Activated CD4-positive, alpha-beta T cell treated with anti-CD3 and anti-CD28 coated beads for 24 hours (primary cell): ENCODE data around the gene DOCK3.
"Not testable (repeated sequence)": the region's sequence is repeated elsewhere in the genome, so short reads cannot be mapped to it uniquely, and the experiment has no call there.

Experiments
- DNase-seq, 2 donors: peaks; one replicate each; pipeline ENCODE4 v3.0.0-alpha.2; 2020; ENCODE audit warnings: low read depth in 2 of 2

Gene DOCK3

GRCh38 chr3:51099794-51100535 is 425.2 kb downstream of the DOCK3 start:
- peak in 1 of 2 donors; percentile 14 for DNase-seq

DNA sequence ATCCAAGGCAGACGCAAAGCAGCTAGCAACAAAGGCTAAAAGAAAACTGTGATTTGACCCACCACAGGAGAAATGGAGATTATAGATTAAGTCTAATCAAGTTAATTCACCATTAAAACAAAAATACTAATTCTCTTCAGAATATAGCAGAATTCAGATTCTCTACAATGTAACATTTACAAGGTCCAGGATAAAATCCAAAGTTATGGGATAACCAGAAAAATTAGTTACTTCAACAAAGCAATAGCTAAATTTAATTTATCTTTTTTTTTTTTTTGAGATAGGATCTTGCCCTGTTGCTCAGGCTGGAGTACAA is 425.8 kb downstream of the DOCK3 start:
- no peak for DNase-seq

- no peak for DNase-seq
These were observed 427.7 kb downstream of the DOCK3 start for GRCh38 chr3:51102396-51102795.

GRCh38 chr3:51106242-51106876 is 431.6 kb downstream of the DOCK3 start:
- DNase-seq: no peak

- no peak for DNase-seq
These were observed 435.9 kb downstream of the DOCK3 start for GRCh38 chr3:51110586-51110985.

DNA sequence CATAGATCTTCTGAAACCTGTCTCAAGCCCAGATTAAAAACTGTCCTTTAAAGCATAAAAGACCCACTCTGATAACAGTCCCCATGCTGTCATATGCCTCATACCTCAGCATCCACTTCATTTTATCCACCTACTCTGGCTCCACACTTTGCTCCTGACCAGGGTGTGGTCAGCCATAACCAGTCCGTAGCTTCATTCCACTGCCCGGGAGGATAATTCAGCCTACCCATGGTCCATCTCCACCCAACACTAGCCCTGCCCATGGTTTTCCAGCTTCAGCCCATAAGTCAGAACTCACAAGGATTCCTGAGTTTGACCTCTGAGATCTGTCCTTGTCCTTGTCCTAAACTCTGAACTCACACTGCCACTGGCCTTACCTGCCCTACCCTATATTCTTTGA is 448.2 kb downstream of the DOCK3 start:
- DNase-seq: no peak

DNA sequence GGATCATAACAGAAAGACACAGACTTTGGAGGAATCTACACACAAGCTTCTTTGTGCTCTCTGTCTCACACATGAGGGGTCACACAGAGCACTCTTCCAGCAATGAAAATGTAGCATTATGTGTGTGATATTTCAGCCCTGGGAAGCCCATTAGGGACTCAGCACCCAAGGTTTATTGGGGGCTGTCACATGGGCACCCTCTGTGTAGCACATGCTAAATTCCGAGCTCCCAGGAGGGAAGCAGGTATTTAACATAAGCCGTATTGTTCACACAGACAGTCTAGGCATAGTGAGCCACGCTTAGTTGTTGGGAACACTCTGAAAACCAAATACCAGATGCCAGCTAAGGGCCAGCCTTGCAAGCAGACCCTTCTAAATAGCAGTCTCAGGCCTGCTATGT is 448.8 kb downstream of the DOCK3 start:
- no peak for DNase-seq

DNA sequence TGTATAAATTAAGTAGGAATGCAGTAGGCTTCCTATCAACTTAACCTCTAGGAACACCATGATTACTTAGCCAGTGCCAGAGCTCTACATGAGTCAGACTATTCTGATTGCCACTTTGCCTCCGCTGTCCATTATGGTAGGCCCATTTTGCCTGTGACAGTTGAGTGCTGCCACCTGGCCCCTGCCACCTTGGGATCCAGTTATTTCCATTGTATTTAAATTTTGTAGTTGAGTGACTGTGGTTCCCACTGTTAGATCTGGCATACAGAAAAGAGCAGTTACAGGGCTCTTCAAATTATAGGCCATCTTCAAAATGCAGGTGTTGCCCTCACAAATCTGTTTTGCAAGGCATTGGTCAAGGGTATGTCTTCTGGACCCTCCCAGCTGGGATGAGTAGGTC is 456.9 kb downstream of the DOCK3 start:
- not testable (repeated sequence) for DNase-seq

DNA sequence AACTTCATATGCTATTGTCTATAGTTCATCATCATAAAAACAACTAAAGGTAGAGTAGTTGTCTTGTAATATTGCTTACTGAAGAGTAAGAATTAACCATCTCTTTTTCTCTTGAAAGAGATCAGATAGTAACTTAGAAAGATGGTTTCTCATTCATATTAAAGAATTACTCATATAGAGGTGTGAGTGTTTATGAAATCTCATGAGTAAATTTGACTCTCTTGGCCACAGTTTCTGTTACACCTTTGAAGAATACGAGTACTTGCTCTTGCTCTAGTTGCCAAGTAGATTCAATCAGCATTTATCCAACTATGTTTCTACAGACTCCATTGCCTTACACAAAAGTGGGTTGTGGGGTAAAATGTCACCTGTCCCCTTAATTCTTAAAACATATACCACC is 463.0 kb downstream of the DOCK3 start:
- DNase-seq: no peak

DNA sequence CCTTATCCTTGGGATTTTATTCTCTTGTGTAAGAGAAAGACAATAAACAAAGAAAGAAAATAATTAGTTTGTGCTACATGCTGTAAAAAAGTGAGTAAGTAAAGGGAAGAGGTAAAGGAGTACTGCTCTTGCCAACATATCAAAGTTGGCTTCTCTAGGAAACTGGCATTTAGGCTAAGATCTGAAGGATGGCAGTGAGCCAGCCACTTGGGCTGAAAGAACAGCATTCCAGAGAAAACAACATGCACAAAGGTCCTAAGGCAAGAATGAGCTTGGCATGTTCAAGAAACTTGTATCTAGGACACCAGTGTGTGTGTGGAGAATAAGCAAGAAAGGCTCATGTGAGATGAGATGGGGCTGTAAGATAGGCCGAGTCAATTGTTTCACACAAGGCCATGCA is 464.9 kb downstream of the DOCK3 start:
- DNase-seq: no peak

- no peak for DNase-seq
These were observed 466.8 kb downstream of the DOCK3 start for GRCh38 chr3:51141573-51141972.

- no peak for DNase-seq
These were observed 471.3 kb downstream of the DOCK3 start for GRCh38 chr3:51145811-51146585.

DNA sequence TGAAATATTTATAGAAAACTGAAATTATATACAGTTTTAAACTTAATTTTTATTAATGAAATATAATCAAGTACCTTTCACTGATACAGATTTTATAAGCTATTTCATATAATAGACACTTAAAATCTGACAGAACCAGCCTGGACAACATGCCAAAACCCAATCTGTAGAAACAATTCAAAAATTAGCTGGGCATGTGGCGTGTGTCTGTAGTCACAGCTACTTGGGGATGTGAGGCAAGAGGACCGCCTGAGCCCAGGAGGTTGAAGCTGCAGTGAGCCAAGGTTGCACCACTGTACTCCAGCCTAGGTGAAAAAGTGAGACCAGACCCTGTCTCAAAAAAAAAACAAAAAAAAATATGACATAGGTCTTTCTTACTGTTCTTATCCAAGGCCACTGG is 472.1 kb downstream of the DOCK3 start:
- no peak for DNase-seq

- DNase-seq: no peak
These were observed 481.4 kb downstream of the DOCK3 start for GRCh38 chr3:51156147-51156546.

- no peak for DNase-seq
These were observed 488.3 kb downstream of the DOCK3 start for GRCh38 chr3:51163051-51163450.

DNA sequence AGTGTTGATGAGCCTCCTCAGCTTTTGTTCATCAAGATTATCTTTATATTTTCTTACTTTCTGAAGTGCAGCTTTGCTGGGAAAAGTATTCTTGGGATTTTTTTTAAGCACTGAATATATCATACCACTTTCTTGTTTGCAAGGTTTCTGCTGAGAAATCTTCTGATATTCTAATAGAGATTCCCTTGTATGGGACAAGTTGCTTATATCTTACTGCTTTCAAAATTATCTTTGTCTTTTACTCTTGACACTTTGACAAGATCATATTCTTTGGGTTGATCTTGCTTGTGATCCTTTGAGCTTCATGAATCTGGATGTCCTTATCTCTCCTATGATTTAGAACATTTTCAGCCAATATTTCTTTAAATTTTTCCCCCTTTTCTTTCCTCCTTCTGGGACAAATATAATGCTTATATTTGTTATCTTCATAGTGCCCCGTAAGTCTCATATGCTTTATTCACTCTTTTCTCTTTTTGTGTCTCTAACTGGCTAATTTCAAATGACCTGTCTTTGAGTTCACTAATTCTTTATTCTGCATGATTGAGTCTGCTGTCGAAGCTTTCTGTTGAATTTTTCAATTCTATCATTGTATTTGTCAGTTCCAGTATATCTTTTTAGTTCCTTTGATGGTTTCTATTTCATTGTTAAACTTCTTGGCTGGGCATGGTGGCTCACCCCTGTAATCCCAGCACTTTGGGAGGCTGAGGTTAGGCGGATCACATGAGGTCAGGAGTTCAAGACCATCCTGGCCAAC is 499.0 kb downstream of the DOCK3 start:
- no peak for DNase-seq

DNA sequence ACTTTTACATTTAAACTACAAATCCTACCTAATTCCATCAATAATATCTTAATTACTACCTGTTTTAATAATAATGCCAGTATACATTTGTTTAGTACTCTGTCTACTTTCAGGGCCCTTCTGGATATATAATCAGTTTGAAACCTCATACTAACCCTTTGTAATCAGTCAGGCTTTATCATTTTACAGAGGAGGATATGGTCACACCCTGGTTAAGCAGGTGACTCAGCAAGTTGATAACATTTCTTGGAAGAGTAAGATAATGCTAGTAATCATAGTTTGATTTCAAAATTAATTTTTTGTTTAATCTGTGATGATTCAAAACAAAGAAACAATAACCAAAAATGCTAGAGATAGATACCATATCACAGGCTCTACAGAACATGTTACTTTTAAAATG is 502.2 kb downstream of the DOCK3 start:
- DNase-seq: no peak

- DNase-seq: not testable (repeated sequence)
These were observed 511.7 kb downstream of the DOCK3 start for GRCh38 chr3:51186446-51186845.

- DNase-seq: no peak
These were observed 515.5 kb downstream of the DOCK3 start for GRCh38 chr3:51190199-51190598.

- no peak for DNase-seq
These were observed 516.1 kb downstream of the DOCK3 start for GRCh38 chr3:51190827-51191226.

GRCh38 chr3:51191768-51192167 is 517.0 kb downstream of the DOCK3 start:
- DNase-seq: no peak

GRCh38 chr3:51198477-51198876 is 523.8 kb downstream of the DOCK3 start:
- DNase-seq: no peak
